ENCODE data around the gene MED23. TPM values are rescaled to one million over a fixed set of nuclear protein-coding genes. Genes with fewer than 3 reads are reported as not detected.

The MED23 gene, protein sequence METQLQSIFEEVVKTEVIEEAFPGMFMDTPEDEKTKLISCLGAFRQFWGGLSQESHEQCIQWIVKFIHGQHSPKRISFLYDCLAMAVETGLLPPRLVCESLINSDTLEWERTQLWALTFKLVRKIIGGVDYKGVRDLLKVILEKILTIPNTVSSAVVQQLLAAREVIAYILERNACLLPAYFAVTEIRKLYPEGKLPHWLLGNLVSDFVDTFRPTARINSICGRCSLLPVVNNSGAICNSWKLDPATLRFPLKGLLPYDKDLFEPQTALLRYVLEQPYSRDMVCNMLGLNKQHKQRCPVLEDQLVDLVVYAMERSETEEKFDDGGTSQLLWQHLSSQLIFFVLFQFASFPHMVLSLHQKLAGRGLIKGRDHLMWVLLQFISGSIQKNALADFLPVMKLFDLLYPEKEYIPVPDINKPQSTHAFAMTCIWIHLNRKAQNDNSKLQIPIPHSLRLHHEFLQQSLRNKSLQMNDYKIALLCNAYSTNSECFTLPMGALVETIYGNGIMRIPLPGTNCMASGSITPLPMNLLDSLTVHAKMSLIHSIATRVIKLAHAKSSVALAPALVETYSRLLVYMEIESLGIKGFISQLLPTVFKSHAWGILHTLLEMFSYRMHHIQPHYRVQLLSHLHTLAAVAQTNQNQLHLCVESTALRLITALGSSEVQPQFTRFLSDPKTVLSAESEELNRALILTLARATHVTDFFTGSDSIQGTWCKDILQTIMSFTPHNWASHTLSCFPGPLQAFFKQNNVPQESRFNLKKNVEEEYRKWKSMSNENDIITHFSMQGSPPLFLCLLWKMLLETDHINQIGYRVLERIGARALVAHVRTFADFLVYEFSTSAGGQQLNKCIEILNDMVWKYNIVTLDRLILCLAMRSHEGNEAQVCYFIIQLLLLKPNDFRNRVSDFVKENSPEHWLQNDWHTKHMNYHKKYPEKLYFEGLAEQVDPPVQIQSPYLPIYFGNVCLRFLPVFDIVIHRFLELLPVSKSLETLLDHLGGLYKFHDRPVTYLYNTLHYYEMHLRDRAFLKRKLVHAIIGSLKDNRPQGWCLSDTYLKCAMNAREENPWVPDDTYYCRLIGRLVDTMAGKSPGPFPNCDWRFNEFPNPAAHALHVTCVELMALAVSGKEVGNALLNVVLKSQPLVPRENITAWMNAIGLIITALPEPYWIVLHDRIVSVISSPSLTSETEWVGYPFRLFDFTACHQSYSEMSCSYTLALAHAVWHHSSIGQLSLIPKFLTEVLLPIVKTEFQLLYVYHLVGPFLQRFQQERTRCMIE (N-terminal part only)
- 14.1 and 18.1 TPM in 2 replicates for total RNA-seq

DNA sequence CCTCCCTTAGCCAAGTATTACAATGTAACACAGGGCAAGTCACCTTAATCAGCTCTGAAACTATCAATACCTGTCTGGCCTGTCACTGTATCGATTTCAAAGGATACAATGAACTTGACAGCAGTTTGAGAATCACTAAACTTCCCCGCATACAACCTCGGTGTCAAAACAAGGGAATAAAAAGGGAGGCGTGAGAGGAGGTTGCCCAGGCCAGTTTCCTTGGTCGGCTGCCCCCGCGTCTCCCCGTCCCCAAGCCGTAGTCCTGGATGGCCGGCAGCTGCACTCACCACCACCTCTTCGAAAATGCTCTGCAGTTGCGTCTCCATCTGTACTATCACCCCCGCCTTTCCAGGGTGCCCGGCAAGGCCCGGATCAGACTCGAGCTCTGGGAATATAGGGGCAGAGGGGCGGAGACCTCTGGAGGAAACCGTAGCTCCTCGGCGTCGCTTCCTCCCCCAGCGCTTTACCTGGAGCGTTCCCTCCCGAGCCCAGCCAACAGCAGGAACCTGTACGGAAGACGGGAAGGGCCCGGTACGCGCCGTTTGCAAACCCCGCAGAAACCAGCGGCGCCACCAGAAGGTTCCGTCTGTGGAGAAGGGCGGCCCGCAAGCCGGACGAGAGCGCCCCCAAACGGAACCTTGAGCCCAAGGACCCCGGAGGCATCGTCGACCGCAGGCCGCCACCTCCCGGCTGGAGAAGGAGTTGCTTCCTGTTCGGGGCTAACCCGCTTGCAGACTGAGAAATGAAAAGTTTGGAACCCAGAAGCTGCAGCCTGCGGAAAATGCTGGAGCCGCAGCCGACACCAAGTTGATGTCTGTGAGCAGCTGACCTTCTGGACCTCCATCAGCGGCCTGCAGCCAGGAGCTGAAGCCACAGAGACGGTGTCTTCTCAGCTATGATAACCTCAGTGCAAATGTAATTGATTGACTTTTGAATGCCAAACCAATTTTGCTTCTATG lies at the start of gene MED23:
Gene MED23, minus strand, starts transcription at position 519 of the 959 bp plus-strand sequence. Its CDS starts 193 bp downstream, at position 326.

DNA sequence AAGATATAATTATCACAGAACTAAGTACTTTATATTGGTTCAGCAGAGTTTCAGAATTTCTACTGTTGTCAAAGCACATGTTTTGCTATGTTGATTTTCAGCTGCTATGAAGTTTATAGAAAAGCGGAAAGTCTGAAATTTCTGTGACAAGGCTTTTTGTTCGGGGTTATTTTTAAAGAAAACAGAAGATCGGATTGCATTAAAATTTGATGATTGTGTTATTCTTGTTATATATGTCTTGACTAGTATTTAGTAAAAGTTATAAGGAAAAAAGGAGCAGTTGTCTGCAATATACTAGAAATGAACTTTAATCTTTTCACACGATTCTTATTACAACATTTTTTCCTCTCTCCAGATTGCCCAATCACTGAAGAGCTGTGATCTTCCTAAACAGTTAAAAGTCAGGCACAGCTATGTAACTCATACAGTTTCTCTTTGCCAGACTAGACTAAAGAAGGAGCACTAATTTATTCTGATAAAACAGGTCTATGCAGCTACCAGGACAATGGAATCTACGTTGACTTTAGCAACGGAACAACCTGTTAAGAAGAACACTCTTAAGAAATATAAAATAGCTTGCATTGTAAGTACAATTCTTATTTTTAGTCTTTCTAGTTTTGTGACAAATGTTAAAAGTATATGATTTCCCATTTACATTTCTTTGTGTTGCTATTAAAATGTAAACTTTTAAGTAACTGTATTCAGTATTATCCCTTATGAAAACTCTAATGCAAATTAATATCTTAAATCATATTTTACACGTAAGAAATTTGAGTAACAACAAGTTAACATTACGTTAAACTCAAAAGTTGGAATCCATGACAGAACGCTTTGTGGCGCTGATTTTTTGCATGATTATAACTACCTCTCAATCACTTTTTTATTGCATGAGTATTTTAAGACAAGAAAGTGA lies 9.1 kb upstream of the MED23 start, which contains the start of gene ENPP3:
Gene ENPP3, plus strand, starts transcription at position 423 of the 913 bp plus-strand sequence. Its CDS starts 83 bp downstream, at position 506.

DNA sequence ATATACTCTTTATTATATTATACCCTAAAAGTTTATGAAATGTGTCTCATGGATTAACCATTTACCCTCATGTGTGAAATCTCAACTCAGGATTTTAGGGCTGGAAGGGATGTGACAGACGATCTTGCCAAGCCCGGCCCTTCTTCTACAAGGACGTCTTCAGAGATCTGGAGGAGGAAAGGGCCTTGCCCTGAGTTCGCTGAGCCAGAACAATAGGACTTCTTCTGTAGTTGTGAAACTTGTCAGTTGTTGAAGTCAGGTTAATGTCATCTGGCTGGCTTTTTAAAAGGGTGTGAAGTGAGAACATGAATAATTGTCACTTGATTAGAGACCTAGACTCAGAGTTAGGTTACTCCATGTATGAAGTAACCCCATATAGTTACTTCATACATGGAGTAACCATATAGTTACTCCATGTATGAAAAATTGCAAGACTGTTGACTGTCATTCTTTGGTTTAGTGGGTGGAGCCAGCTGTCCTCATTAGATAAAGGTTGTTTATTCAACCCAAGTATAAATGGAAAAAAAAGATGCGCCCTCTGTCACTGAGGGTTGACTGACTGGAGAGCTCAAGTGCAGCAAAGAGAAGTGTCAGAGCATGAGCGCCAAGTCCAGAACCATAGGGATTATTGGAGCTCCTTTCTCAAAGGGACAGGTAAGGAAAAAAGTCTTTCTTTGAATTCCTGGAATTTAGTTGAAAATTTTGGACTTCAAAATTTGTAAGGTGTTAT lies 55.2 kb downstream of the MED23 start, which contains the start of gene ARG1:
Gene ARG1, plus strand, starts transcription at position 541 of the 730 bp plus-strand sequence. Its CDS starts 57 bp downstream, at position 598.

Other genes with a start within 250 kb of the MED23 start
- not detected in 2 replicates for gene ARG1, start 55.0 kb downstream of the MED23 start, total RNA-seq
- gene ENPP3, start 9.1 kb upstream of the MED23 start, total RNA-seq, result under 0.01 TPM in 1 of 2 replicates, not detected in the other
- gene OR2A4, start 73.2 kb upstream of the MED23 start, total RNA-seq, result 0.32 TPM in 1 of 2 replicates, not detected in the other
- not detected in 2 replicates for gene CTAGE9, start 82.8 kb upstream of the MED23 start, total RNA-seq
- gene ENPP1, start 179.8 kb upstream of the MED23 start, total RNA-seq, result 3.6 and 5.2 TPM in 2 replicates